ENCODE measurements around the gene DNAJC17. TPM values are rescaled to one million over a fixed set of nuclear protein-coding genes. Genes with fewer than 3 reads are reported as not detected.

Gene DNAJC17
- total and polyA plus RNA-seq, 2 of the 13 experiments (the other 11 are each of a cell fraction or from before 2014, with no cell fraction given): 22.2 to 26.5 TPM

- TF ChIP-seq, protein P1, sequence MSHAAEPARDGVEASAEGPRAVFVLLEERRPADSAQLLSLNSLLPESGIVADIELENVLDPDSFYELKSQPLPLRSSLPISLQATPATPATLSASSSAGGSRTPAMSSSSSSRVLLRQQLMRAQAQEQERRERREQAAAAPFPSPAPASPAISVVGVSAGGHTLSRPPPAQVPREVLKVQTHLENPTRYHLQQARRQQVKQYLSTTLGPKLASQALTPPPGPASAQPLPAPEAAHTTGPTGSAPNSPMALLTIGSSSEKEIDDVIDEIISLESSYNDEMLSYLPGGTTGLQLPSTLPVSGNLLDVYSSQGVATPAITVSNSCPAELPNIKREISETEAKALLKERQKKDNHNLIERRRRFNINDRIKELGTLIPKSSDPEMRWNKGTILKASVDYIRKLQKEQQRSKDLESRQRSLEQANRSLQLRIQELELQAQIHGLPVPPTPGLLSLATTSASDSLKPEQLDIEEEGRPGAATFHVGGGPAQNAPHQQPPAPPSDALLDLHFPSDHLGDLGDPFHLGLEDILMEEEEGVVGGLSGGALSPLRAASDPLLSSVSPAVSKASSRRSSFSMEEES (CRISPR knock-in tag; IDR thresholded peaks at IDR 0.05): no peak; the same call in 1 of the 2 replicates
- TF ChIP-seq, protein P2, sequence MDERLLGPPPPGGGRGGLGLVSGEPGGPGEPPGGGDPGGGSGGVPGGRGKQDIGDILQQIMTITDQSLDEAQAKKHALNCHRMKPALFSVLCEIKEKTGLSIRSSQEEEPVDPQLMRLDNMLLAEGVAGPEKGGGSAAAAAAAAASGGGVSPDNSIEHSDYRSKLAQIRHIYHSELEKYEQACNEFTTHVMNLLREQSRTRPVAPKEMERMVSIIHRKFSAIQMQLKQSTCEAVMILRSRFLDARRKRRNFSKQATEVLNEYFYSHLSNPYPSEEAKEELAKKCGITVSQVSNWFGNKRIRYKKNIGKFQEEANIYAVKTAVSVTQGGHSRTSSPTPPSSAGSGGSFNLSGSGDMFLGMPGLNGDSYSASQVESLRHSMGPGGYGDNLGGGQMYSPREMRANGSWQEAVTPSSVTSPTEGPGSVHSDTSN (CRISPR knock-in tag; IDR thresholded peaks at IDR 0.05): no peak
- no peak for TF ChIP-seq ZNF652 (CRISPR knock-in tag; IDR thresholded peaks at IDR 0.05; ENCODE audit: borderline replicate concordance, low read depth)
- TF ChIP-seq FOXJ3 (CRISPR knock-in tag; IDR thresholded peaks at IDR 0.05; ENCODE audit: borderline replicate concordance): no peak
- no peak for TF ChIP-seq ZNF784 (CRISPR knock-in tag; IDR thresholded peaks at IDR 0.05; ENCODE audit: borderline replicate concordance)
- no peak for TF ChIP-seq ZNF737 (CRISPR knock-in tag; IDR thresholded peaks at IDR 0.05; ENCODE audit: borderline replicate concordance)
- no peak for TF ChIP-seq RAD51 (IDR thresholded peaks at IDR 0.05; ENCODE audit: borderline replicate concordance)
- no peak for TF ChIP-seq THRA (CRISPR knock-in tag; IDR thresholded peaks at IDR 0.05; ENCODE audit: borderline replicate concordance)
- TF ChIP-seq NFIC (IDR thresholded peaks at IDR 0.05; ENCODE audit: low read length): no peak
- TF ChIP-seq, protein P3, sequence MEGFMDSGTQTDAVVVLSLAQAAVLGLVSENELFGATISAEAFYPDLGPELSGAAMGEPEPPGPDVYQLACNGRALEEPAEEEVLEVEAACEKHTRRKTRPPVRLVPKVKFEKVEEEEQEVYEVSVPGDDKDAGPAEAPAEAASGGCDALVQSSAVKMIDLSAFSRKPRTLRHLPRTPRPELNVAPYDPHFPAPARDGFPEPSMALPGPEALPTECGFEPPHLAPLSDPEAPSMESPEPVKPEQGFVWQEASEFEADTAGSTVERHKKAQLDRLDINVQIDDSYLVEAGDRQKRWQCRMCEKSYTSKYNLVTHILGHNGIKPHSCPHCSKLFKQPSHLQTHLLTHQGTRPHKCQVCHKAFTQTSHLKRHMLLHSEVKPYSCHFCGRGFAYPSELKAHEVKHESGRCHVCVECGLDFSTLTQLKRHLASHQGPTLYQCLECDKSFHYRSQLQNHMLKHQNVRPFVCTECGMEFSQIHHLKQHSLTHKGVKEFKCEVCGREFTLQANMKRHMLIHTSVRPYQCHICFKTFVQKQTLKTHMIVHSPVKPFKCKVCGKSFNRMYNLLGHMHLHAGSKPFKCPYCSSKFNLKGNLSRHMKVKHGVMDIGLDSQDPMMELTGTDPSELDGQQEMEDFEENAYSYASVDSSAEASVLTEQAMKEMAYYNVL (CRISPR knock-in tag; IDR thresholded peaks at IDR 0.05; ENCODE audit: borderline replicate concordance): no peak
- TF ChIP-seq HMG20B (CRISPR knock-in tag; conservative IDR thresholded peaks at IDR 0.05): no peak
- no peak for TF ChIP-seq PRDM10 (CRISPR knock-in tag; IDR thresholded peaks at IDR 0.05; ENCODE audit: low read depth)
- TF ChIP-seq ZNF460 (CRISPR knock-in tag; IDR thresholded peaks at IDR 0.05; ENCODE audit: borderline replicate concordance): 0 out of 2 replicates have a peak, but pooled peaks have one; percentile 23
- TF ChIP-seq BCL6 (CRISPR knock-in tag; IDR thresholded peaks at IDR 0.05): no peak; the same call in 1 of the 2 replicates
- no peak for TF ChIP-seq ZNF468 (CRISPR knock-in tag; IDR thresholded peaks at IDR 0.05)
- no peak; the same call in 1 of the 2 replicates for TF ChIP-seq ZSCAN31 (CRISPR knock-in tag; IDR thresholded peaks at IDR 0.05; ENCODE audit: low read depth)
Measured at GRCh38 chr15:40754883-40755811, 52.1 kb downstream of the DNAJC17 start, which contains the start of gene RMDN3 (continued).

Measured in HepG2 (cell line).